ENCODE data around the gene PALMD.

PALMD gene

DNA sequence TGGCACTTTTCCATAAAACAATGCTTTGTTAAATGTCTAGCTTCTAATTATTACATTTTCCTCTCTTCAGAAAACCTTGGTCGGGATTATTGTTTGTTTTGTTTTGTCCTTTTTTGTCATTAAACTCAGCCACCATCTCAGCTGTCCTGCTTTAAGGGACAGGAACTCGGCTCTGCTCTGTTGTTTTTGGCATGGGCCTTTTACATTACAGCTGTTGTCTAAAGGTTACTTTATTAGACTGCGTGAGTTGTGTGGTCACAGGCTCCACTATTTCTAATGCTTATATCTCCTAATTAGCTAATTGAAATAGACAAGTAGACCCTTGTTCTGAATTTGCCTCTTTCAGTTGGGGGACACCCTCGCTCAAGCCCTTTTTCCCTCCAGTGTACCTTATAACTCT is 1.6 kb downstream of the PALMD start:
- Histone ChIP-seq H3K27me3 (ENCODE audit: control insufficient read depth, insufficient read depth, low read length) (no peaks in the 10 kb centered on the region), H3K4me3 (ENCODE audit: low read depth, low read length) (peak overlapping the region; percentile 61), H3K9me3 (ENCODE audit: control insufficient read depth, low read length) (no peaks in the 10 kb centered on the region), H3K9ac (no peak overlapping the region), H3K4me2 (ENCODE audit: low read length) (peak overlapping the region; percentile 69), H3K27ac (peak overlapping the region; percentile 97), H3K4me1 (peaks cover 27% of the 10 kb centered on the region), H2AFZ (peak overlapping the region; percentile 64), H3K36me3 (ENCODE audit: control insufficient read depth, insufficient read depth, low read length) (no peaks in the 10 kb centered on the region), H3K79me2 (peaks cover 5% of the 10 kb centered on the region)
- TF ChIP-seq, protein P1, sequence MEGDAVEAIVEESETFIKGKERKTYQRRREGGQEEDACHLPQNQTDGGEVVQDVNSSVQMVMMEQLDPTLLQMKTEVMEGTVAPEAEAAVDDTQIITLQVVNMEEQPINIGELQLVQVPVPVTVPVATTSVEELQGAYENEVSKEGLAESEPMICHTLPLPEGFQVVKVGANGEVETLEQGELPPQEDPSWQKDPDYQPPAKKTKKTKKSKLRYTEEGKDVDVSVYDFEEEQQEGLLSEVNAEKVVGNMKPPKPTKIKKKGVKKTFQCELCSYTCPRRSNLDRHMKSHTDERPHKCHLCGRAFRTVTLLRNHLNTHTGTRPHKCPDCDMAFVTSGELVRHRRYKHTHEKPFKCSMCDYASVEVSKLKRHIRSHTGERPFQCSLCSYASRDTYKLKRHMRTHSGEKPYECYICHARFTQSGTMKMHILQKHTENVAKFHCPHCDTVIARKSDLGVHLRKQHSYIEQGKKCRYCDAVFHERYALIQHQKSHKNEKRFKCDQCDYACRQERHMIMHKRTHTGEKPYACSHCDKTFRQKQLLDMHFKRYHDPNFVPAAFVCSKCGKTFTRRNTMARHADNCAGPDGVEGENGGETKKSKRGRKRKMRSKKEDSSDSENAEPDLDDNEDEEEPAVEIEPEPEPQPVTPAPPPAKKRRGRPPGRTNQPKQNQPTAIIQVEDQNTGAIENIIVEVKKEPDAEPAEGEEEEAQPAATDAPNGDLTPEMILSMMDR (IDR thresholded peaks at IDR 0.05) = no peak

DNA sequence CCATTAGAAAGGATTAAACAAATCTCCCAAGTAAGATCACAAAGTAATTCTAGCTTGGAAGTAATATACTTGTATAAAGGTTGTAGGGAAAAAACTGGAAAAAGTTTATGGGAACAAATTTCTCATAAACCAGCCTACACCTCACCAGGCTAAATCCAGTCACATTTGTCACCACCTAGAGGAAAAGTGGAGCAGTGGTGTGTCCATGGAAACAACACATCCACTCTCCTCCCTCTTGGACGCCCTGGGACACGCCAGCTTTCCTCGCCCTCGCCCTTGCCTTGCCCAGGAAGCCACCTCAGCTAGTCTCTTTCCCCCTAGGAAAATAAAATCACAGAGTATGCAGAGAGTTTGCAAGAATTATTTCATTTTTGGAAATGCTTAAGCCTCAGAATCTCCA is 2.2 kb downstream of the PALMD start:
- Histone ChIP-seq H3K9me3 (ENCODE audit: control insufficient read depth, low read length) (no peaks in the 10 kb centered on the region), H3K27me3 (ENCODE audit: control insufficient read depth, insufficient read depth, low read length) (no peaks in the 10 kb centered on the region), H3K4me1 (peaks cover 27% of the 10 kb centered on the region), H3K36me3 (ENCODE audit: control insufficient read depth, insufficient read depth, low read length) (no peaks in the 10 kb centered on the region), H2AFZ (no peak overlapping the region), H3K9ac (no peak overlapping the region), H3K27ac (peak overlapping the region; percentile 97), H3K4me2 (ENCODE audit: low read length) (peak overlapping the region; percentile 69), H3K79me2 (peaks cover 5% of the 10 kb centered on the region), H3K4me3 (ENCODE audit: low read depth, low read length) (peak overlapping the region; percentile 61)
- TF ChIP-seq, protein P1 (IDR thresholded peaks at IDR 0.05) = peak; percentile 21

DNA sequence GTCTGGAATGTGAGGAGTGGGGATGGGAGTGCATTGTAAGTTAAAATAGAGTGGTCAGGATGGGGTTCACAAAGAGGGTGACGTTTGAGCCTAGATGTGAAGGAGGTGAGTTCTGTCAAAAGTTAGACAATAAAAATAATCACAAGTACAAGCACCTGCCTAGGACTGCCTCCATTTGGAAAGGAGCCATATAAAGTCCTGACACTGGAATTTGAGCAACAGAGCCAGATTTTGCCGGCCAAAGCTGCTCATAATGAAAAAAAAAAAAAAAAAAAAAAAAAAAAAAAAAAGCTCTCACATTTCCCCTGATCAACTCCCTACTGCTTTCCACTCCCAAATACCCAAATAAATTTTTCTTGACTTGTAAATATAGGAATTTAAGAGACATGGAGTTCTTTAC is 4.1 kb downstream of the PALMD start:
- H3K9ac ChIP-seq = no peak overlapping the region
- peak overlapping the region; percentile 45 for H2AFZ ChIP-seq
- no peaks in the 10 kb centered on the region for H3K36me3 ChIP-seq (ENCODE audit: control insufficient read depth, insufficient read depth, low read length)
- H3K4me1 ChIP-seq = peaks cover 18% of the 10 kb centered on the region
- H3K4me3 ChIP-seq (ENCODE audit: low read depth, low read length) = no peak overlapping the region
- peak overlapping the region; percentile 24 for H3K4me2 ChIP-seq (ENCODE audit: low read length)
- peak overlapping the region; percentile 97 for H3K27ac ChIP-seq
- peaks cover 5% of the 10 kb centered on the region for H3K79me2 ChIP-seq
- TF ChIP-seq, protein P1 (IDR thresholded peaks at IDR 0.05) = no peak
- H3K27me3 ChIP-seq (ENCODE audit: control insufficient read depth, insufficient read depth, low read length) = no peaks in the 10 kb centered on the region
- H3K9me3 ChIP-seq (ENCODE audit: control insufficient read depth, low read length) = no peaks in the 10 kb centered on the region

DNA sequence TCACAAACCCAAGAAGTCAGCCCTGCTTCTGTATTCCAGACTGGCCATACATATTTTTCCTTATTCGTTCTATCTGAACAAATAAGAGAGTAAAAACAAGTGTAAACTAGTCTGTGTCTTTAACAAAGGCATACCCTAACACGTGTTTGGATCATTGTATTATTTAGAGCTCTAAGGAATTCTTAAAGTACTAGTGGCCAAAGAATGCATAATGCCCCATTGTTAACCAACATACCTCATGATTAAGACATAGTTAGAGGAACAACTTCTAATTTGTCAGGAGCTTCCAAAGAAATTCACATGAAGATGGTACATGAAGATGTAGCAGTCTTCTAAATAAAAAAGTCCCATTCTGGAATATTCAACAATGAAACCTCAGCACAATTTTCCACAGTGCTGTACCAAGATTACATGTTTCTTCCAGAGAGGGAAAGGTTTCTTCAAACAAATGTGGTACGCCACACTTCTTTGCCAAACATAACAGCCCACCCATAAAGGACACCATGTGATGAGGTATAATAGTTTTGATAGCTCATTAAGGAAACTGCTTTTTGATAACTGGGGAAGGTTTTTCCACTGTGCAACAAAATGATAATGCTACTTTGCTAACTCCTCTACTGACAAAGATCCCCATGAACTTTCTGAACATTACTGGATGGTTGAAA is 5.0 kb downstream of the PALMD start:
- Histone ChIP-seq H2AFZ (peak overlapping the region; percentile 45), H3K4me1 (peaks cover 16% of the 10 kb centered on the region), H3K4me3 (ENCODE audit: low read depth, low read length) (no peak overlapping the region), H3K36me3 (ENCODE audit: control insufficient read depth, insufficient read depth, low read length) (no peaks in the 10 kb centered on the region), H3K4me2 (ENCODE audit: low read length) (no peak overlapping the region), H3K27me3 (ENCODE audit: control insufficient read depth, insufficient read depth, low read length) (no peaks in the 10 kb centered on the region), H3K9me3 (ENCODE audit: control insufficient read depth, low read length) (no peaks in the 10 kb centered on the region), H3K9ac (no peak overlapping the region), H3K27ac (peak overlapping the region; percentile 97), H3K79me2 (peaks cover 5% of the 10 kb centered on the region)
- TF ChIP-seq, protein P1 (IDR thresholded peaks at IDR 0.05) = no peak

DNA sequence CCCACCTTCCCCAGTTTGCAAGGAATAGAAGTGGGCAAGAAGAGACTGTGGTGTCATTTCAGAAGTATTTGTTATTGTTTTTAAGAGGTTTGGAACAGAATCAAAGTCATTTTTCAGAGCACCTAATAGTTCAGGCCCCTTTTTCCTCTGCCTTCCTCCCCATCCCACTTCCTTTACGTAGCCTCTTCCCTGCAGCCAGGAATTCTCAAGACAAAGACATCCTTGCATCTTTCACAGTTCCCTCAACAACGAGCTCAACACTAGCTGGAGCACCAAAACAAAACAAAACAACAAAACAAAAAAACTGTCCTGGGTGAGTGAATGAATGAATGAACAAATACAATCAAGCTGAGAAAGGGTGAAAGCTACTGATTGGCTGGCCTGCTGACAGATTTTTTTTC is 7.0 kb downstream of the PALMD start:
- no peak overlapping the region for H3K9ac ChIP-seq
- H3K36me3 ChIP-seq (ENCODE audit: control insufficient read depth, insufficient read depth, low read length) = no peaks in the 10 kb centered on the region
- H2AFZ ChIP-seq = no peak overlapping the region
- no peaks in the 10 kb centered on the region for H3K27me3 ChIP-seq (ENCODE audit: control insufficient read depth, insufficient read depth, low read length)
- H3K4me1 ChIP-seq = peaks cover 16% of the 10 kb centered on the region
- H3K79me2 ChIP-seq = peaks cover 5% of the 10 kb centered on the region
- H3K9me3 ChIP-seq (ENCODE audit: control insufficient read depth, low read length) = no peaks in the 10 kb centered on the region
- H3K4me3 ChIP-seq (ENCODE audit: low read depth, low read length) = no peak overlapping the region
- TF ChIP-seq, protein P1 (IDR thresholded peaks at IDR 0.05) = no peak
- H3K27ac ChIP-seq = peak overlapping the region; percentile 74
- H3K4me2 ChIP-seq (ENCODE audit: low read length) = no peak overlapping the region

All from parathyroid adenoma (tissue), 2 donors.